Measurements from ENCODE around the gene UQCR11. TPM values are rescaled to one million over a fixed set of nuclear protein-coding genes. Genes with fewer than 3 reads are reported as not detected.

Gene UQCR11
- total RNA-seq, 2 experiments from 2014 or later, result 86.2 to 187 TPM

DNA sequence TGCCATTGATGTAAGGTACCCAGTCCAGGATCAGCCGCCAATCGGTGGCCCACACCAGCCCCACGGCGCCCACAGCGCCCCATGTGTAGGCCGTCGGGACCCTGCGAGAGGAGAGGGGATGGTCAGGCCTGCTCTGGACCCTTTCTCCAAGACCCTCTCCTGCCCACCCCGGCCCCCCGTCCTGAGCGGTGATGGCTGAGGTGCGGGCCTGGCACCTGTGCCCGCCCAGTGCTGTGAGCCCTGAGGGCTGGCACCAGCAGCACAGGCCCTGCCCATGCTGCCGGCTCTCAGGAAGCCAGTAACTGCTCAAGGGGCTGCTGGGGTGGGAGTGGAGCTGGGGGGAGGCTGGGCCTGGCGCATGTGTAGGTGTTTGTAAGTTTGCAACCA is 5.8 kb downstream of the UQCR11 start:
- intact Hi-C loops (cut with micrococcal nuclease; ENCODE audit: unreplicated experiment), result no loop called here
- H3K9me3 ChIP-seq (ENCODE audit: low read length), result no peaks in the 10 kb centered on the region
- peaks cover 4% of the 10 kb centered on the region for H3K4me1 ChIP-seq (ENCODE audit: insufficient read depth, low read length, poor library complexity, severe bottlenecking)
- H3K9me2 ChIP-seq (ENCODE audit: insufficient read depth, low read length), result no peaks in the 10 kb centered on the region
- H3K79me2 ChIP-seq (ENCODE audit: insufficient read depth, low read depth, low read length), result peaks cover 38% of the 10 kb centered on the region
- no peaks in the 10 kb centered on the region for H4K20me1 ChIP-seq (ENCODE audit: insufficient read depth, low read length)
- no peak overlapping the region for H3K4me3 ChIP-seq (ENCODE audit: low read depth, low read length, poor library complexity, severe bottlenecking)
- peaks cover 68% of the 10 kb centered on the region for H3K36me3 ChIP-seq (ENCODE audit: insufficient read depth, low read length)
- no peak overlapping the region for H2AFZ ChIP-seq (ENCODE audit: low read length)
- CTCF ChIA-PET (ENCODE audit: unreplicated experiment), result no interaction called here
- TF ChIP-seq EZH2phosphoT487 (IDR thresholded peaks at IDR 0.05; ENCODE audit: borderline replicate concordance, low read depth, low read length), result no peak
- TF ChIP-seq, protein P1, sequence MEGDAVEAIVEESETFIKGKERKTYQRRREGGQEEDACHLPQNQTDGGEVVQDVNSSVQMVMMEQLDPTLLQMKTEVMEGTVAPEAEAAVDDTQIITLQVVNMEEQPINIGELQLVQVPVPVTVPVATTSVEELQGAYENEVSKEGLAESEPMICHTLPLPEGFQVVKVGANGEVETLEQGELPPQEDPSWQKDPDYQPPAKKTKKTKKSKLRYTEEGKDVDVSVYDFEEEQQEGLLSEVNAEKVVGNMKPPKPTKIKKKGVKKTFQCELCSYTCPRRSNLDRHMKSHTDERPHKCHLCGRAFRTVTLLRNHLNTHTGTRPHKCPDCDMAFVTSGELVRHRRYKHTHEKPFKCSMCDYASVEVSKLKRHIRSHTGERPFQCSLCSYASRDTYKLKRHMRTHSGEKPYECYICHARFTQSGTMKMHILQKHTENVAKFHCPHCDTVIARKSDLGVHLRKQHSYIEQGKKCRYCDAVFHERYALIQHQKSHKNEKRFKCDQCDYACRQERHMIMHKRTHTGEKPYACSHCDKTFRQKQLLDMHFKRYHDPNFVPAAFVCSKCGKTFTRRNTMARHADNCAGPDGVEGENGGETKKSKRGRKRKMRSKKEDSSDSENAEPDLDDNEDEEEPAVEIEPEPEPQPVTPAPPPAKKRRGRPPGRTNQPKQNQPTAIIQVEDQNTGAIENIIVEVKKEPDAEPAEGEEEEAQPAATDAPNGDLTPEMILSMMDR (conservative IDR thresholded peaks at IDR 0.05; ENCODE audit: low read length), result no peak
- BruUV-seq (replicated peaks), result no TSS peak
- DNase-seq (ENCODE audit: low spot score), result no peak
- no peak overlapping the region for H3K27ac ChIP-seq (ENCODE audit: low read depth, low read length, poor library complexity, severe bottlenecking)
- POLR2A ChIA-PET, result interaction anchor here (0.6 kb wide), 1 partner anchor 42 kb away, joined by 5 read pairs; no protein-coding TSS in a partner anchor
- no peak overlapping the region for H3K4me2 ChIP-seq (ENCODE audit: low read length)

- BruUV-seq (replicated peaks), result no TSS peak
- H3K4me1 ChIP-seq (ENCODE audit: insufficient read depth, low read length, poor library complexity, severe bottlenecking), result no peaks in the 10 kb centered on the region
- intact Hi-C loops (cut with micrococcal nuclease; ENCODE audit: unreplicated experiment), result no loop called here
- no peak for DNase-seq (ENCODE audit: low spot score)
- POLR2A ChIA-PET, result interaction anchor here (0.6 kb wide), 1 partner anchor 63 kb away, joined by 4 read pairs; no protein-coding TSS in a partner anchor
- peaks cover 33% of the 10 kb centered on the region for H3K79me2 ChIP-seq (ENCODE audit: insufficient read depth, low read depth, low read length)
- H4K20me1 ChIP-seq (ENCODE audit: insufficient read depth, low read length), result no peaks in the 10 kb centered on the region
- H3K9me3 ChIP-seq (ENCODE audit: low read length), result no peaks in the 10 kb centered on the region
- CTCF ChIA-PET (ENCODE audit: unreplicated experiment), result no interaction called here
- no peak for TF ChIP-seq EZH2phosphoT487 (IDR thresholded peaks at IDR 0.05; ENCODE audit: borderline replicate concordance, low read depth, low read length)
- TF ChIP-seq, protein P1 (conservative IDR thresholded peaks at IDR 0.05; ENCODE audit: low read length), result no peak
- peaks cover 71% of the 10 kb centered on the region for H3K36me3 ChIP-seq (ENCODE audit: insufficient read depth, low read length)
- no peak overlapping the region for H3K4me2 ChIP-seq (ENCODE audit: low read length)
- H3K4me3 ChIP-seq (ENCODE audit: low read depth, low read length, poor library complexity, severe bottlenecking), result no peak overlapping the region
- H3K27ac ChIP-seq (ENCODE audit: low read depth, low read length, poor library complexity, severe bottlenecking), result no peak overlapping the region
- no peaks in the 10 kb centered on the region for H3K9me2 ChIP-seq (ENCODE audit: insufficient read depth, low read length)
- H2AFZ ChIP-seq (ENCODE audit: low read length), result no peak overlapping the region
Measured at GRCh38 chr19:1598777-1599459, 6.3 kb downstream of the UQCR11 start.

- POLR2A ChIA-PET, result interaction anchor here (0.7 to 1.0 kb wide), 2 partner anchors 12 to 56 kb away, joined by 5 read pairs; partner anchors contain the start of gene UQCR11
- peak overlapping the region; percentile 82 for H3K4me2 ChIP-seq (ENCODE audit: low read length)
- CTCF ChIA-PET (ENCODE audit: unreplicated experiment), result no interaction called here
- no peaks in the 10 kb centered on the region for H3K9me2 ChIP-seq (ENCODE audit: insufficient read depth, low read length)
- TF ChIP-seq, protein P1 (conservative IDR thresholded peaks at IDR 0.05; ENCODE audit: low read length), result no peak
- no peak for TF ChIP-seq EZH2phosphoT487 (IDR thresholded peaks at IDR 0.05; ENCODE audit: borderline replicate concordance, low read depth, low read length)
- H3K36me3 ChIP-seq (ENCODE audit: insufficient read depth, low read length), result peaks cover 64% of the 10 kb centered on the region
- no peak overlapping the region for H2AFZ ChIP-seq (ENCODE audit: low read length)
- no TSS peak for BruUV-seq (replicated peaks)
- H3K4me3 ChIP-seq (ENCODE audit: low read depth, low read length, poor library complexity, severe bottlenecking), result peak overlapping the region; percentile 67
- intact Hi-C loops (cut with micrococcal nuclease; ENCODE audit: unreplicated experiment), result loop anchor here (5.0 kb wide), 1 partner anchor 74 kb away; no protein-coding TSS in a partner anchor
- H3K9me3 ChIP-seq (ENCODE audit: low read length), result no peaks in the 10 kb centered on the region
- peaks cover 23% of the 10 kb centered on the region for H3K4me1 ChIP-seq (ENCODE audit: insufficient read depth, low read length, poor library complexity, severe bottlenecking)
- peaks cover 37% of the 10 kb centered on the region for H3K79me2 ChIP-seq (ENCODE audit: insufficient read depth, low read depth, low read length)
- H3K27ac ChIP-seq (ENCODE audit: low read depth, low read length, poor library complexity, severe bottlenecking), result peak overlapping the region; percentile 36
- no peak for DNase-seq (ENCODE audit: low spot score)
- no peaks in the 10 kb centered on the region; the same call in 1 of the 2 replicates for H4K20me1 ChIP-seq (ENCODE audit: insufficient read depth, low read length)
Measured at GRCh38 chr19:1593501-1593772, 11.8 kb downstream of the UQCR11 start.
